T-cell (primary cell): ENCODE measurements around the gene CA12. TPM values are rescaled to one million over a fixed set of nuclear protein-coding genes. Genes with fewer than 3 reads are reported as not detected.
"Not testable (repeated sequence)": the region's sequence is repeated elsewhere in the genome, so short reads cannot be mapped to it uniquely, and the experiment has no call there.

Experiments
- ATAC-seq, 4 experiments: fragments of 200-7000 bp in 3 of 4; fragments of 150-1000 bp in 1 of 4; cut with Tn5 transposase; replicated peaks in 1 of 4; 1 replicate in 3 of 4; 2 replicates in 1 of 4; pipeline ENCODE4 v1.10.0; 2021; ENCODE audit warnings: moderate library complexity in 3 of 4, mild to moderate bottlenecking in 2 of 4, moderate number of reproducible peaks in 1 of 4
- CTCF ChIA-PET, 2 donors: fragments of 300-600 bp; sonication (Branson Sonifier 250); formaldehyde crosslinking; loops; one replicate each; lab custom pipeline; 2022; ENCODE audit warnings: antibody characterized with exemption in 2 of 2; lab: Charles Lee
- POLR2A ChIA-PET, 2 donors: fragments of 300-600 bp; sonication (Branson Sonifier 250); formaldehyde crosslinking; loops; one replicate each; lab custom pipeline; 2022; ENCODE audit warnings: antibody characterized with exemption in 2 of 2; lab: Charles Lee
- DNase-seq, 35 experiments: peaks; one replicate each; pipeline versions ENCODE4 v3.0.0 to v3.0.0-alpha.2; 2013 to 2023
- H3K27ac ChIP-seq: one replicate; pipeline ENCODE4 v1.5.1; 2013; ENCODE audit warnings: low read length
- H3K27me3 ChIP-seq, 2 experiments: replicated peaks in 1 of 2; 1 replicate in 1 of 2; 2 replicates in 1 of 2; pipeline versions ENCODE4 v1.6.1 to v1.7.0; 2013; ENCODE audit warnings: low read length in 1 of 2, mixed read lengths in 1 of 2; ENCODE audit not compliant: control insufficient read depth in 2 of 2, insufficient read depth in 2 of 2; ENCODE audit errors: extremely low read depth in 1 of 2
- H3K36me3 ChIP-seq, 2 donors: 1 replicate in 1 of 2; 2 replicates in 1 of 2; pipeline versions ENCODE4 v1.6.1 to v1.7.0; 2013; ENCODE audit warnings: low read length in 1 of 2; ENCODE audit not compliant: control insufficient read depth in 2 of 2, insufficient read depth in 1 of 2; ENCODE audit errors: extremely low read depth in 1 of 2
- H3K4me1 ChIP-seq, 2 experiments: 1 replicate in 1 of 2; 2 replicates in 1 of 2; pipeline versions ENCODE4 v1.6.1 to v1.7.0; 2013; ENCODE audit warnings: low read length in 2 of 2, mixed read lengths in 1 of 2; ENCODE audit not compliant: insufficient read depth in 2 of 2, control insufficient read depth in 1 of 2; ENCODE audit errors: extremely low read depth in 1 of 2
- H3K4me3 ChIP-seq, 2 donors: 1 replicate in 1 of 2; 2 replicates in 1 of 2; pipeline versions ENCODE4 v1.5.1 to v1.7.0; 2013; ENCODE audit warnings: mild to moderate bottlenecking in 2 of 2, low read length in 1 of 2, moderate library complexity in 1 of 2; ENCODE audit not compliant: control insufficient read depth in 1 of 2; ENCODE audit errors: extremely low read depth in 1 of 2
- H3K9me3 ChIP-seq: 2 replicates; pipeline ENCODE4 v1.7.0; 2013
- H3K27ac Mint-ChIP-seq, 2 donors: one replicate each; pipeline ENCODE4 v1.8.0; 2020 to 2021; ENCODE audit warnings: mild to moderate bottlenecking in 2 of 2, mixed read lengths in 2 of 2
- H3K27me3 Mint-ChIP-seq, 2 donors: one replicate each; pipeline ENCODE4 v1.8.0; 2021 to 2022; ENCODE audit warnings: mixed read lengths in 2 of 2
- H3K36me3 Mint-ChIP-seq: one replicate; pipeline ENCODE4 v1.8.0; 2021; ENCODE audit warnings: mixed read lengths
- H3K4me1 Mint-ChIP-seq, 3 donors: one replicate each; pipeline ENCODE4 v1.8.0; 2020 to 2022; ENCODE audit warnings: mixed read lengths in 3 of 3, mild to moderate bottlenecking in 1 of 3
- H3K4me3 Mint-ChIP-seq, 3 donors: one replicate each; pipeline ENCODE4 v1.8.0; 2020 to 2022; ENCODE audit warnings: mild to moderate bottlenecking in 3 of 3, mixed read lengths in 3 of 3, moderate library complexity in 3 of 3
- H3K9me3 Mint-ChIP-seq, 3 donors: one replicate each; pipeline ENCODE4 v1.8.0; 2020 to 2022; ENCODE audit warnings: mixed read lengths in 3 of 3
- WGBS: methylation state at CpG from one replicate; pipeline ENCODE4 v1.1.5; 2013; ENCODE audit warnings: missing lambda C conversion rate; ENCODE audit not compliant: insufficient coverage; 5-methylcytosine and 5-hydroxymethylcytosine counted together
- total RNA-seq, 35 experiments: library from RNA in 6 of 35; stranded (reverse) in 6 of 35; fragments of 120-200 nt in 1 of 35; gene quantifications; one replicate each; pipeline versions ENCODE4 v1.2.1 to v1.2.4 and lab custom pipeline; 2013 to 2026

CA12 gene
- total RNA-seq, 5 donors from 2014 or later (not counting 1 experiment from before 2014, with no cell fraction given): 0.12 to 0.51 (median 0.30) TPM; not detected in 2

DNA sequence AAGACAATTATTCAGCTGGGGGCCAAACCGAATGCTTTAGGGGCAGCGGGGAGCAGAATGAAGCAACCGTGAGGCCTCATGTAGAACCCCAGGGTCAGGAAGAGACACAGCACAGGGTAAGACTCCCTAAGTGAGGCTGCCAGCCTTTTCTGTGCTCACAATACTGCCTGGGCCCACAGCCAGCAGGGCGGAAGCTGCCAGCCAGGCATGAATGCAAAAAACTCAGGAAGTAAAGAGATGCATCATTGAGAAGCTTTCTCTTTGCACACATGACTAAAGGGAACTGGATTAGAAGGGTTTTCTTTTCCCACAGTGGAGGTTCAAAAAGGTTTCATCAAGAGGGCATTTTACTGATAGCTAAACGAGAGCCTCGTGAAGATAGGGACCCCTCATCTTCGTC is 33.3 kb downstream of the CA12 start:
- Histone ChIP-seq H3K27ac (no peak overlapping the region), H3K36me3 (no peaks in the 10 kb centered on the region), H3K4me1 (no peaks in the 10 kb centered on the region), H3K9me3 (no peaks in the 10 kb centered on the region), H3K27me3 (peaks cover 0 to 13% of the 10 kb centered on the region in 2 experiments), H3K4me3 (no peak overlapping the region)
- H3K4me3 Mint-ChIP-seq: no peak overlapping the region
- H3K27ac Mint-ChIP-seq: no peak overlapping the region
- CTCF ChIA-PET: no interaction called here
- no peaks in the 10 kb centered on the region for H3K36me3 Mint-ChIP-seq
- no peaks in the 10 kb centered on the region for H3K9me3 Mint-ChIP-seq
- 74% methylated on average over 4 of the region's 7 CpGs for WGBS
- no peak for ATAC-seq
- H3K27me3 Mint-ChIP-seq: peaks cover 3 to 8% of the 10 kb centered on the region in 2 donors
- POLR2A ChIA-PET: no interaction called here
- no peak for DNase-seq
- H3K4me1 Mint-ChIP-seq: no peaks in the 10 kb centered on the region

DNA sequence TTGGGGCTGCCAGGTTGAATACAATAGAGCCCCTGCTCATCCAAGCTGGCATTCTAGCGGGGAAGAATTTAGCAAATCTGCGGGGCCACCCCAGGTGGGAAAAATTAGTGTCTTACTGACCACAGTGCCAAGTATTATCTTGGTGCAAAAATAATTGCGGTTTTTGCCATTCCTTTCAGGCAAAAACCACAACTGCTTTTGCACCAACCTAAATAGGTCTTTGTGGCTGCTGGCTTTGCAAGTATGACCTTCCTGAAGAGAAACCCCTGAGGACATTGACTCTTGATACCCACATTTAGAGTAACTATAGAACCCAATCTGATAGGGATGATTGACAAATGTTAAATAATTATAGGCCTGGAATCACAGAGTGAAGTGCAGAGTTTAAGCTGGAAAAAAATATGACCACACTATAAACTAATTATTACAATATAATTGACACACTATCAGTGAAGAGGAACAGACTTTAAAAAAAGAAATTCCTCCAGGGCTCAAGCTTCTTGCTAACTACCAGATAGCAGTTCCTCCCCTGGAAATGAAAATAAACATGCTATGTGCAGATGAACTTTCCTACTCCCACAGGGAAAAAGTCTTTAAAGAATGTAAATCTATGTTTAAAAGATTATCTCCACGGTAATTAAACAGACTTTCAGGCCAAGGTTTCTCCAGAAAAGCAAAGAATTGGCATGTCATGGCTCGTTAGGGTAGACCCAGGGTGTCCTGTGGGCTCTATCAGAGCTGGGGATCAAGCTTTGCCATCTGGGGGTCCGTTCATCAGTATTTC is 34.4 kb downstream of the CA12 start:
- no peak overlapping the region for H3K27ac ChIP-seq
- H3K4me1 Mint-ChIP-seq: no peaks in the 10 kb centered on the region

DNA sequence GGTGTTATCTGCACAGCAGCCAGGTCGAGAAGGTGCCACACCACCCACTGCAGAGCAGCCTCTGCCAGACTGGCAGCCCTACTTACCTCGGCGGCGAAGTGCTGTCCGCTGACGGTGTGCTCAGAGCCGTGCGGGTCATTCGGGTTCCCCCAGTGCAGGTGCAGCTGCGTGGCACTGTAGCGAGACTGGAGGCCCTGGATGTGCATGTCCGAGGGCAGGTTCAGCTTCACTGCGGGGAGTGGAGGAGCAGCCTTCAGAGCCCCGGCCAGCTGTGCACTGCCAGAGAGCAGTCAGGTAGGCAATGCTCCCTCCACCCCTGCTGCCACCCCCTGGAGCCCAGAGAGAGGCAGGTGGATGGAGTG is 36.3 kb downstream of the CA12 start:
- peaks cover 3 to 9% of the 10 kb centered on the region in 2 donors for H3K27me3 Mint-ChIP-seq
- no peak overlapping the region for H3K27ac Mint-ChIP-seq
- H3K36me3 Mint-ChIP-seq: no peaks in the 10 kb centered on the region
- Histone ChIP-seq H3K27ac (no peak overlapping the region), H3K27me3 (peaks cover 0 to 16% of the 10 kb centered on the region in 2 experiments), H3K36me3 (no peaks in the 10 kb centered on the region), H3K9me3 (no peaks in the 10 kb centered on the region), H3K4me1 (no peaks in the 10 kb centered on the region), H3K4me3 (no peak overlapping the region)
- POLR2A ChIA-PET: no interaction called here
- no peak overlapping the region for H3K4me3 Mint-ChIP-seq
- no peak for DNase-seq
- WGBS: 84% methylated on average over 13 of the region's 14 CpGs
- no peaks in the 10 kb centered on the region for H3K9me3 Mint-ChIP-seq
- H3K4me1 Mint-ChIP-seq: no peaks in the 10 kb centered on the region
- no peak for ATAC-seq
- CTCF ChIA-PET: no interaction called here

More for the DNA sequence above, 34.4 kb downstream of the CA12 start:
- H3K4me3 Mint-ChIP-seq: no peak overlapping the region
- Histone ChIP-seq H3K36me3 (no peaks in the 10 kb centered on the region), H3K4me3 (no peak overlapping the region), H3K27me3 (peaks cover 0 to 13% of the 10 kb centered on the region in 2 experiments), H3K4me1 (no peaks in the 10 kb centered on the region), H3K9me3 (no peaks in the 10 kb centered on the region)
- no peaks in the 10 kb centered on the region for H3K9me3 Mint-ChIP-seq
- 71% methylated on average over 4 of the region's 6 CpGs for WGBS
- ChIA-PET CTCF (no interaction called here), POLR2A (no interaction called here)
- no peak for ATAC-seq
- H3K27me3 Mint-ChIP-seq: peaks cover 3 to 8% of the 10 kb centered on the region in 2 donors
- no peak for DNase-seq
- no peak overlapping the region for H3K27ac Mint-ChIP-seq
- no peaks in the 10 kb centered on the region for H3K36me3 Mint-ChIP-seq

DNA sequence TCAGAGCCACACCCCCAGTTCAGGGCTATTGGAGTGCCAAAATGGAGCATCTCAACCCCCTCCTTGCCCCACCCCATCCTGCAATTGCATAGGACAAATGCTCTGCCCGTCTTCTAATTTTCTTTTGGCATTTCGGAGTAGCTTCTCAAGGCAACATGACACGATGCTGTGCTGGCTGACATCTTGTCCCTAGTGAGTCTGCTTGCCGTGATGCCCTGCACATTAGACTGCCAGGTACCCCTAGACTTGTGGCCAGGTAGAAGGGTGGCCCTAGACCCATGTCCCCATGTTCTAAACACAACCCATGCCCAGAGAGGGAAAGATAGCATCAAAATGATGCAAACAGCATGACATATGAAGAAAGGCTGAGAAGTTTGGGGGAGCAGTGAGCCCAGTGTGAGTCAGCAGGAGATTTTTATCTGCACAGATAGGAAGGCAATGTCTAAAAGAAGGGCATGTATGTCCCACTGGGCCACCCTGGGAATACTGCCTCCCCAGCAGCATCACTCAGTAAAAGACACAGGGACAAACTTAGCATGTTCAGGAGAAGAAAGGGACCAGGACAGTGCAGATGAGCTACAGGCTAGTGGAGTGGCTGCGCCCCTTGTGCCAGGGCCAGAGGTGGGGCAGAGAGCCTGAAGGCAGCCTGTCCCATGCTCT is 36.8 kb downstream of the CA12 start:
- no peaks in the 10 kb centered on the region for H3K36me3 Mint-ChIP-seq
- Histone ChIP-seq H3K4me3 (no peak overlapping the region), H3K9me3 (no peaks in the 10 kb centered on the region), H3K36me3 (no peaks in the 10 kb centered on the region), H3K27me3 (peaks cover 0 to 16% of the 10 kb centered on the region in 2 experiments), H3K27ac (no peak overlapping the region), H3K4me1 (no peaks in the 10 kb centered on the region)
- 88% methylated on average over 4 of the region's 5 CpGs for WGBS
- no peaks in the 10 kb centered on the region for H3K9me3 Mint-ChIP-seq
- no peak overlapping the region for H3K27ac Mint-ChIP-seq
- POLR2A ChIA-PET: no interaction called here
- no peak overlapping the region for H3K4me3 Mint-ChIP-seq
- H3K27me3 Mint-ChIP-seq: peaks cover 3 to 13% of the 10 kb centered on the region in 2 donors
- CTCF ChIA-PET: interaction anchor here in 1 of 2 donors (0.5 kb wide), 1 partner anchor 1771 kb away, joined by 6 read pairs; no protein-coding TSS in a partner anchor
- H3K4me1 Mint-ChIP-seq: no peaks in the 10 kb centered on the region
- ATAC-seq (no peak), DNase-seq (no peak)

DNA sequence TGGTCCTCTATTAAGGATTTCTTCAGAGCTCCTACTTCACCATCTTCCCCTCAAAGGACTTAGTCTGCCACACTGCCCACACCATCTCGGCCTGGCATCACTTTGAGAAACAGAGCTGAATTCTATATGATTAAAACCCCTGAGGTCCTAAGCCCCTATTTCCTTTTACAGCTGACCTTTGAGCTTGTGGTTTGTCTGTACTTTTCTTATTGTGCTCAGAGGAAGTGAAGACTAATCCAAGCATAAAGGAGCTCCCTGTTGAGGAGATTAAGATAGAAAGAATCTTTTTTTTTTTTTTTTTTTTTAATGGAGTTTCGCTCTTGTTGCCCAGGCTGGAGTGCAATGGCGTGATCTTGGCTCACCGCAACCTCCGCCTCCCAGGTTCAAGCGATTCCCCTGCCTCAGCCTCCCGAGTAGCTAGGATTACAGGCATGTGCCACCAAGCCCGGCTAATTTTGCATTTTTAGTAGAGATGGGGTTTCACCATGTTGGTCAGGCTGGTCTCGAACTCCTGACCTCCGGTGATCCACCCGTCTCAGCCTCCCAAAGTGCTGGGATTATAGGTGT is 38.6 kb downstream of the CA12 start:
- H3K9me3 Mint-ChIP-seq, POLR2A ChIA-PET, H3K27ac Mint-ChIP-seq, ATAC-seq, H3K4me3 Mint-ChIP-seq, H3K36me3 ChIP-seq, H3K27ac ChIP-seq, H3K4me3 ChIP-seq, H3K4me1 ChIP-seq, H3K4me1 Mint-ChIP-seq, H3K9me3 ChIP-seq, H3K36me3 Mint-ChIP-seq, DNase-seq: not testable (repeated sequence)
- WGBS: no CpG with 5 or more reads among the region's 11 CpGs
- peaks cover 0 to 13% of the 10 kb centered on the region in 2 experiments for H3K27me3 ChIP-seq
- CTCF ChIA-PET: interaction anchor here (0.6 to 1.0 kb wide), 2 partner anchors 34 to 68 kb away, joined by 3 to 5 read pairs; no protein-coding TSS in a partner anchor
- H3K27me3 Mint-ChIP-seq: peaks cover 3 to 13% of the 10 kb centered on the region in 2 donors

DNA sequence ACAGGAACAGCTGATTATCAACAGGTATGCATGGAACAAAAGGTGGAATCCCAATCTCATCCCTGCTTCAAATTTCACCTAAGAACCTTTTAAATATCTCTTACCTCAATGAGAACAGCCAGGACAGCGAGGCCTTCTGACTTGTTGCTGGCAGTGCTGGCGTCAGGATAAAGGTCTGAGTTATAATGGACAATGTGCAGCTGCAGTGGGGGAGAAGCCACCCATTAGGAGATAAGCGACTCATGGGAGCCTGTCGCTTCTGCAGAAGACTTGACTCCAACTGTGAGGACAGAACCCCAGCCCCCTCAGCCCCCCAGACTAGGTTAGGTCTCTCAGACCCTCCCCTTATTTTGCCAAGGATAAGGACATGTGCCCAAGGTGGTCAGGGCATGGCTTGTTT is 39.7 kb downstream of the CA12 start:
- Histone ChIP-seq H3K4me1 (no peaks in the 10 kb centered on the region), H3K36me3 (no peaks in the 10 kb centered on the region), H3K9me3 (no peaks in the 10 kb centered on the region), H3K27ac (no peak overlapping the region), H3K4me3 (no peak overlapping the region), H3K27me3 (peaks cover 0 to 13% of the 10 kb centered on the region in 2 experiments)
- H3K9me3 Mint-ChIP-seq: no peaks in the 10 kb centered on the region
- DNase-seq (no peak), ATAC-seq (no peak)
- 90% methylated on average over 2 of the region's 4 CpGs for WGBS
- no peak overlapping the region for H3K4me3 Mint-ChIP-seq
- peaks cover 3 to 11% of the 10 kb centered on the region in 2 donors for H3K27me3 Mint-ChIP-seq
- H3K27ac Mint-ChIP-seq: no peak overlapping the region
- no peaks in the 10 kb centered on the region for H3K4me1 Mint-ChIP-seq
- POLR2A ChIA-PET: no interaction called here
- H3K36me3 Mint-ChIP-seq: no peaks in the 10 kb centered on the region
- CTCF ChIA-PET: no interaction called here
